ENCODE data around the gene SLN.

The SLN gene

DNA sequence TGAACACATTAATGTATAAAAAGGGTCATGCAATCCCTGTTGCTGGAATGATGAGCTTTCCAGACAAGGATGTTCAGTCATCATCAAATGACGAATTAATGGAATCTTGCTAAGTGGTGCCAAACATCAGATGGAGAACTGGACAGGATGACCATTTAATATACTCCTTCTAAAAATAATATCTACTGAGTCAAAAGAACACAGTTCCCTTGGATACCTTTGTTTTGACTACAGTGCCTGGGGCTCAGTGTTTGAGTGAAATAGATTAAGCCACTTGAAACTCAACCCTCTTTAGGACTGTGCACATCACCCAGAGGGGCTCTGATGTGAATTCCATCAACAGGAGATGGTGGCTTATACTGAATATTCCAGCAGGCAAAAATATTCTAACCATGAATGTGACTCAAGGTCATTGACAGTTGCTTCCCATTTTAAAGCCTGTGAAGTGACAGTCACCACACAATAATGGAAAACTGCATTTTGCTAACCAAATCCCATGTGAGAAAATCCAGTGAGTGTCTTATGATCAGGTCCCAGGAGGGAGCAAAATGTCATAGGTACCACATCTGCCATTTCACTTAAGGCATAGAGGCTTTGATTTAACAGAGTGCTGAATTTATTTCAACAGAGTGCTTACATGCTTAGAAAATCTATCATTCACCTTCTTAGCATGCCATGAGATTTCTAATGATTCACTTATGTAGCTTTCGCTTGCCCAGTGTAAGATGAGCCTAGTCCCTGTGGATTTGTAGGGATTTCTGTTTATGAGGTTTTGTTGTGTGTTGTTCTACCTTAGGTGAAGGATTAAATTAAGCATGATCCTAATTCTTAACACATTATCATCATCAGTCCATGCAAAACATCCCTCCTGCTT is 41.3 kb upstream of the SLN start:
- H3K79me2 ChIP-seq (ENCODE audit: low read length): no peaks in the 10 kb centered on the region
- no peak overlapping the region for H3K4me3 ChIP-seq (ENCODE audit: low read length)
- no peaks in the 10 kb centered on the region for H4K20me1 ChIP-seq (ENCODE audit: insufficient read depth, low read length)
- H3K9me3 ChIP-seq (replicated peaks; ENCODE audit: insufficient read depth, low read length): no peaks in the 10 kb centered on the region
- no peak overlapping the region for H3K4me2 ChIP-seq (ENCODE audit: low read depth, low read length)
- no peaks in the 10 kb centered on the region for H3K4me1 ChIP-seq (ENCODE audit: low read length)
- DNase-seq: no peak
- H2AFZ ChIP-seq (ENCODE audit: low read length): no peak overlapping the region
- H3F3A ChIP-seq (ENCODE audit: insufficient read depth, low read length): no peaks in the 10 kb centered on the region
- no peaks in the 10 kb centered on the region for H3K27me3 ChIP-seq (replicated peaks; ENCODE audit: insufficient read depth, low read length)
- TF ChIP-seq, protein P1, sequence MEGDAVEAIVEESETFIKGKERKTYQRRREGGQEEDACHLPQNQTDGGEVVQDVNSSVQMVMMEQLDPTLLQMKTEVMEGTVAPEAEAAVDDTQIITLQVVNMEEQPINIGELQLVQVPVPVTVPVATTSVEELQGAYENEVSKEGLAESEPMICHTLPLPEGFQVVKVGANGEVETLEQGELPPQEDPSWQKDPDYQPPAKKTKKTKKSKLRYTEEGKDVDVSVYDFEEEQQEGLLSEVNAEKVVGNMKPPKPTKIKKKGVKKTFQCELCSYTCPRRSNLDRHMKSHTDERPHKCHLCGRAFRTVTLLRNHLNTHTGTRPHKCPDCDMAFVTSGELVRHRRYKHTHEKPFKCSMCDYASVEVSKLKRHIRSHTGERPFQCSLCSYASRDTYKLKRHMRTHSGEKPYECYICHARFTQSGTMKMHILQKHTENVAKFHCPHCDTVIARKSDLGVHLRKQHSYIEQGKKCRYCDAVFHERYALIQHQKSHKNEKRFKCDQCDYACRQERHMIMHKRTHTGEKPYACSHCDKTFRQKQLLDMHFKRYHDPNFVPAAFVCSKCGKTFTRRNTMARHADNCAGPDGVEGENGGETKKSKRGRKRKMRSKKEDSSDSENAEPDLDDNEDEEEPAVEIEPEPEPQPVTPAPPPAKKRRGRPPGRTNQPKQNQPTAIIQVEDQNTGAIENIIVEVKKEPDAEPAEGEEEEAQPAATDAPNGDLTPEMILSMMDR (IDR thresholded peaks at IDR 0.05; ENCODE audit: low read length): no peak
- TF ChIP-seq EZH2phosphoT487 (IDR thresholded peaks at IDR 0.05; ENCODE audit: low read length) (no peak), EZH2 (optimal IDR thresholded peaks at IDR 0.05; ENCODE audit: low read depth, low read length) (no peak)
- H3K27ac ChIP-seq (ENCODE audit: low read length): no peak overlapping the region
- H3K9me2 ChIP-seq (replicated peaks; ENCODE audit: insufficient read depth, low read length): no peaks in the 10 kb centered on the region
- no peak overlapping the region for H3K9ac ChIP-seq (ENCODE audit: low read length)
- no peaks in the 10 kb centered on the region for H3K36me3 ChIP-seq (replicated peaks; ENCODE audit: insufficient read depth, low read length)

GRCh38 chr11:107752508-107752907 is 40.7 kb upstream of the SLN start:
- H3K9me2 ChIP-seq (replicated peaks; ENCODE audit: insufficient read depth, low read length): no peaks in the 10 kb centered on the region
- H3K4me2 ChIP-seq (ENCODE audit: low read depth, low read length): no peak overlapping the region
- TF ChIP-seq, protein P1 (IDR thresholded peaks at IDR 0.05; ENCODE audit: low read length): no peak
- no peak for TF ChIP-seq EZH2phosphoT487 (IDR thresholded peaks at IDR 0.05; ENCODE audit: low read length)
- TF ChIP-seq EZH2 (optimal IDR thresholded peaks at IDR 0.05; ENCODE audit: low read depth, low read length): no peak
- DNase-seq: no peak
- H4K20me1 ChIP-seq (ENCODE audit: insufficient read depth, low read length): no peaks in the 10 kb centered on the region
- no peaks in the 10 kb centered on the region for H3K27me3 ChIP-seq (replicated peaks; ENCODE audit: insufficient read depth, low read length)
- no peaks in the 10 kb centered on the region for H3K79me2 ChIP-seq (ENCODE audit: low read length)
- no peak overlapping the region for H3K9ac ChIP-seq (ENCODE audit: low read length)
- no peaks in the 10 kb centered on the region for H3K4me1 ChIP-seq (ENCODE audit: low read length)
- H3K9me3 ChIP-seq (replicated peaks; ENCODE audit: insufficient read depth, low read length): no peaks in the 10 kb centered on the region
- no peaks in the 10 kb centered on the region for H3F3A ChIP-seq (ENCODE audit: insufficient read depth, low read length)
- no peak overlapping the region for H2AFZ ChIP-seq (ENCODE audit: low read length)
- H3K27ac ChIP-seq (ENCODE audit: low read length): no peak overlapping the region
- no peak overlapping the region for H3K4me3 ChIP-seq (ENCODE audit: low read length)
- no peaks in the 10 kb centered on the region for H3K36me3 ChIP-seq (replicated peaks; ENCODE audit: insufficient read depth, low read length)

GRCh38 chr11:107751082-107751481 is 39.2 kb upstream of the SLN start:
- no peak for TF ChIP-seq EZH2phosphoT487 (IDR thresholded peaks at IDR 0.05; ENCODE audit: low read length)
- no peak for TF ChIP-seq EZH2 (optimal IDR thresholded peaks at IDR 0.05; ENCODE audit: low read depth, low read length)
- TF ChIP-seq, protein P1 (IDR thresholded peaks at IDR 0.05; ENCODE audit: low read length): no peak
- Histone ChIP-seq H3K27ac (ENCODE audit: low read length) (no peak overlapping the region), H4K20me1 (ENCODE audit: insufficient read depth, low read length) (no peaks in the 10 kb centered on the region)

More at GRCh38 chr11:107751082-107751481, 39.2 kb upstream of the SLN start:
- no peaks in the 10 kb centered on the region for H3K79me2 ChIP-seq (ENCODE audit: low read length)
- DNase-seq: no peak
- H2AFZ ChIP-seq (ENCODE audit: low read length): no peak overlapping the region
- H3K4me1 ChIP-seq (ENCODE audit: low read length): no peaks in the 10 kb centered on the region
- H3K27me3 ChIP-seq (replicated peaks; ENCODE audit: insufficient read depth, low read length): no peaks in the 10 kb centered on the region
- H3K9me2 ChIP-seq (replicated peaks; ENCODE audit: insufficient read depth, low read length): no peaks in the 10 kb centered on the region
- no peaks in the 10 kb centered on the region for H3K36me3 ChIP-seq (replicated peaks; ENCODE audit: insufficient read depth, low read length)
- H3K9me3 ChIP-seq (replicated peaks; ENCODE audit: insufficient read depth, low read length): no peaks in the 10 kb centered on the region
- no peaks in the 10 kb centered on the region for H3F3A ChIP-seq (ENCODE audit: insufficient read depth, low read length)
- no peak overlapping the region for H3K4me3 ChIP-seq (ENCODE audit: low read length)
- H3K9ac ChIP-seq (ENCODE audit: low read length): no peak overlapping the region
- no peak overlapping the region for H3K4me2 ChIP-seq (ENCODE audit: low read depth, low read length)

Data from MM.1S (cell line).